GM12875 (cell line): Measurements from ENCODE around the gene KCNJ15.

Experiments used
- H3K4me3 ChIP-seq: one replicate; pipeline ENCODE4 v1.5.1; 2011; ENCODE audit warnings: low read depth, low read length, control low read depth
- TF ChIP-seq, protein P1 (sequence below): IDR thresholded peaks from 2 replicates; pipeline ENCODE4 v1.5.1; 2011; ENCODE audit warnings: low read depth, mild to moderate bottlenecking, control low read depth, inconsistent platforms, low read length, moderate library complexity, borderline replicate concordance; ENCODE audit not compliant: insufficient read depth

KCNJ15 gene

DNA sequence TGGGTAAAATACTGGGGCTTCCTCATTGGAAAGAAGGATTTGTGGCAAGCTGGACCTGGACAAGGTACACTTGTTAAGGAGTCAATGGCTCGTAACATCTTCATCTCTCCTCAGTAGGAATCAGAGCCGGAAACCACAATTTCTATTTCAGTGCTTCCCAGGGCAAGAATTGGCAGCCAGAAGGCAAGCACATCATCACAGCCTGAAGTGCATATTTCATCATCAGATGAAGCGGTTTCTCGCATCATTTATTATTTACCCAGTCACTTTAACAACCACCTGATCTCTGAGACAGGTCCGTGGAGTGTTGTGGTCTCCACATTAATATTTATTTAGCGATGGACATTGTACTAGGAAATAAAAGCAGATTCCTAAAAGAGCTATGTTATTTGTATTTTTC lies 55.0 kb downstream of the KCNJ15 start:
- H3K4me3 ChIP-seq, result no peak overlapping the region
- TF ChIP-seq, protein P1, sequence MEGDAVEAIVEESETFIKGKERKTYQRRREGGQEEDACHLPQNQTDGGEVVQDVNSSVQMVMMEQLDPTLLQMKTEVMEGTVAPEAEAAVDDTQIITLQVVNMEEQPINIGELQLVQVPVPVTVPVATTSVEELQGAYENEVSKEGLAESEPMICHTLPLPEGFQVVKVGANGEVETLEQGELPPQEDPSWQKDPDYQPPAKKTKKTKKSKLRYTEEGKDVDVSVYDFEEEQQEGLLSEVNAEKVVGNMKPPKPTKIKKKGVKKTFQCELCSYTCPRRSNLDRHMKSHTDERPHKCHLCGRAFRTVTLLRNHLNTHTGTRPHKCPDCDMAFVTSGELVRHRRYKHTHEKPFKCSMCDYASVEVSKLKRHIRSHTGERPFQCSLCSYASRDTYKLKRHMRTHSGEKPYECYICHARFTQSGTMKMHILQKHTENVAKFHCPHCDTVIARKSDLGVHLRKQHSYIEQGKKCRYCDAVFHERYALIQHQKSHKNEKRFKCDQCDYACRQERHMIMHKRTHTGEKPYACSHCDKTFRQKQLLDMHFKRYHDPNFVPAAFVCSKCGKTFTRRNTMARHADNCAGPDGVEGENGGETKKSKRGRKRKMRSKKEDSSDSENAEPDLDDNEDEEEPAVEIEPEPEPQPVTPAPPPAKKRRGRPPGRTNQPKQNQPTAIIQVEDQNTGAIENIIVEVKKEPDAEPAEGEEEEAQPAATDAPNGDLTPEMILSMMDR, result no peak

DNA sequence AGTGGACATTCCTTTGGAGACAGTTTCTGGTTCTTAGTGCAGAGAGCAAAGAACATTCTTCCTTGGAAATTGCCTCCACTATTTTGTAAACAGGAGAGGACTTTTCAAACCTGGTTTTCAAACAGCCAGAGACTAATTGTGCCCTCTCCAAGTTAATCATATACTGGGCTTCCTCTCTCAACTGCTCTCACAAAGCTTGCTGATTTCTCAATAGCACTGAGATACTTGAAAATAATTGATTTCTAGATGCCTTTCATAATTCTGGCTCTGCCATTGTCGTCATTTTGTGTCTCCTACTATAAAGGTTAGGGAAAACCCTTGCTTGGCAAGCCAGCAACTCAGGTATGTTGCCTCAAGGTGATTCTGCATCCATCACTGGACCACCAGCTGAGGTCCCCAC lies 56.0 kb downstream of the KCNJ15 start:
- H3K4me3 ChIP-seq, result no peak overlapping the region
- TF ChIP-seq, protein P1, result no peak

DNA sequence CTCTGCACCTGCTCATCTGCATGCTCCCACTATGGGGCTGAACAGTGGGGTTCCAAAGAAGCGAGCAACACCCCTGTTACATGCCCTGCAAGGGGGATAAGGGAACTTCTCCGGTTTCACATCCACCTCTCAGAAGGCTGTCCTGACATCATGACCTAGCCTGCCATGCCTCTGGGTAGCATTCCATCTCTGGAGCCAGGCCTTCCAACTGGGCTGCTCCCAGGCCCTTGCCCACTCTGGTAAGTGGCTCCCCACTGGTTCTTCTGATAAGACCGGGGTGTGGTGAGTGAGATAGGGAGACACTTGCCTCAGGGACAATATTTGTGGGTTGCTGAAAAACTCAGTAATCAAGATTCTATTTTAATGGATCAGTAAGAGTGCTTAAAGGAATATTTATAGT lies 57.8 kb downstream of the KCNJ15 start:
- TF ChIP-seq, protein P1, result no peak
- no peak overlapping the region for H3K4me3 ChIP-seq

DNA sequence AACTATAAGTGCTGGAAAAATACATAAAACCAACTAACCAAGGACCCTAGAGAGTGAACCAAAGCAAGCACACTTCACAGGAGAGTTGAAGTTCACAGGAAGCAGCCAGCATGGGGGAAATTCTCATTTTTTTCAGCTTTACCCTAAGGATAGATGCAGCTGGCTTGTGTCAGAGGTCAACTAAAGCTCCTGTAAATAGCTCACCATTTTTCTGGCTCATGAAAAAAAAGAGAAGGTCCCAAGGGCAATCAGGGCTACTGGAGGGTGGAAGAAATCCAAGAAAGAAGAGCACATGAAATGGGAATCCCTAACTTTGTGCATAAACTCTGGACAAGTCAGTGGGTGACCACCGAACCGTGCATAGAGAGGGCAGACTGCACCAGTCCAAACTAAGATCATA lies 58.3 kb downstream of the KCNJ15 start:
- no peak overlapping the region for H3K4me3 ChIP-seq
- TF ChIP-seq, protein P1, result no peak

DNA sequence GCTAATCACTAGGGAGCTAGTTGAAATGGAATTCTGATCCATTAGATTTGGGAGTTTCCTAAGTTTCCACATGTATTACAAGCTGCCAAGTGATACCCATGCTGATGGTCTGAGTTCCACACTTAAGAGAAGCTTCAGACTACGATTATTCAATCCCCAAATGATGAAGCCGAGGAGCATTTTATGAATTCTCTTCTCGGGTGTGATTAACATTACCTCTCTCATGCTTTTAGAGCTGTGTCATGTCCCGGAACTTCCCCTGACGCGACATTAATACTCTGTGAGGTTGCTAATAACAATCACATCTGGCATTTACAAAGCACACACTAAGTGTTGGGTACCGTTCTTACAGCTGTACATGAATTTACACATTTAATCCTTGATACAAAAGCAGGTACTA lies 63.0 kb downstream of the KCNJ15 start:
- H3K4me3 ChIP-seq, result no peak overlapping the region
- TF ChIP-seq, protein P1, result no peak

DNA sequence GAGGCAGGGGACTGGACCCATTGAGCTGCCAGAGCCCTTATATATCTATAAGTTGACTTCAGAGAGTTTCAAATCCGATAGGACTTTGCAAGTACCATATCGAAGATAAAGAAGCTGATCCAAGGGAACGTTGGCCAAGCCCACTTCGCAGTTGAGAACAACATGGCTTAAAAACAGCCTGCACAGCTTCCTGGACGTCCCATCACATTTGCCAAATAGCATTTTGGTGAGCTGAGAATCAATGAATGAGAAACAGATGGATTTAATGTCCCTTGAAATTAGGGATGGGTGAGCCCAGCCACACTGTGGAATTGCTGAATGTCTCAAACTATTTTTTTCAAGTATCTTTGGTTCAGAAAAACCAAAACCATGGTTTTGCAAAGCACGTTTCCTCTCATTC lies 64.8 kb downstream of the KCNJ15 start:
- H3K4me3 ChIP-seq, result no peak overlapping the region
- TF ChIP-seq, protein P1, result no peak

DNA sequence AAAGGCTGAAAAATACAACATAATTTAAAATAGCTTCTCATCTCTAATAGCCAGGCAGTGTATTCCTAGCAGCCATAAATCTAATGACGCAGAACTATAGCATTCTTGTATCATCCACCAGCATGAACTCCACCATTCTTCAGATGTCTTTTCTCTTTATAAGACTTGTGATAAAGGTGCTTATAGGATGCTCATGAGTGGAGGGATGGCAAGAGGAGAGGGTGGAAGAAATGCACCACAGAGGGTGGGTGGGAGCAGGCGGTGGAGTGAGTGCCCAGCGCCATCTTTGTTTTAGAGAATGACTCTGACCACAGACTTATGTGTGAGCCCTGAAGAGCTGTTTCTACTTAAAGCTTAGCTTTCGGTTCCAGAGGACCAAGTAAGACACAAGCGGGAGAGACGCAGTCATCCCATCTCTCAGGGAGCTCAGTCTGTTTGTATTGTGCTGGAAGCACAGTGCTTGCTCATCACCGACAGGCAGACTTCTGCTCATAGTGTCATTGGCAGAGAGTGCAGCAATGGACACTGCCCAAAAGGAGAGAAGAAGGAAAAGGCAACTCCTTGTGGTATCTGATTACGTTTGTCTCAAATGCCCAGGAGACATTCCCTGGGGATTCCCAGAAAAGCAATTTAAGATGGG lies 65.6 kb downstream of the KCNJ15 start:
- TF ChIP-seq, protein P1, result no peak
- no peak overlapping the region for H3K4me3 ChIP-seq
